AG20443 (cell line): ENCODE data around the gene MLPH.
A peak's percentile ranks its signal among the peaks of the same experiment; 100 is the strongest.
"Not testable (repeated sequence)": the region's sequence is repeated elsewhere in the genome, so short reads cannot be mapped to it uniquely, and the experiment has no call there.

Source experiments
- DNase-seq: peaks from one replicate; pipeline ENCODE4 v3.0.0; 2012; ENCODE audit warnings: low spot score, mixed read lengths

Gene MLPH

GRCh38 chr2:237457388-237457941 lies 29.6 kb upstream of the MLPH start:
- DNase-seq: no peak

GRCh38 chr2:237458519-237458918 lies 28.5 kb upstream of the MLPH start:
- no peak for DNase-seq

- no peak for DNase-seq
Measured at GRCh38 chr2:237459226-237459625, 27.8 kb upstream of the MLPH start.

DNA sequence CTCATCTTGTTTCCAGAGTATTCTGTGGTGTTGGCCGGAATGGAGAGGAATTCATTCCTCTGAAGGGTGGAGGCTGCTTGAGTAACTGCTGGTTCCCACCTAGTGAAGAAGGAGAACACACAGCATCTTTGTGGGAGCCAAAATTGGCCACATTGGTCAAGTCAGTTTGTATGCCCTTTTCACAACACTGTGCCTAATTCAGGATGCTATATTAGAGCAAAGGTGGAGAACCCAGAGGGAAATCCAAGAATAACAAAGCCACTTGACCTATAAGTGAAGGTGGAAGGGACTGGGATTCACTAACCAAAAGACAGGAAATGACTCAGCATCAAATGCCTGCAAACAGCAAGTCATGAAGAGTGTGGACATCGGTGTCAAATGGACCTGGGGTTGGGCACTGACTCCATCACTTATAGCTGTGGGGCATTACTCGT lies 27.3 kb upstream of the MLPH start:
- peak; percentile 79 for DNase-seq

DNA sequence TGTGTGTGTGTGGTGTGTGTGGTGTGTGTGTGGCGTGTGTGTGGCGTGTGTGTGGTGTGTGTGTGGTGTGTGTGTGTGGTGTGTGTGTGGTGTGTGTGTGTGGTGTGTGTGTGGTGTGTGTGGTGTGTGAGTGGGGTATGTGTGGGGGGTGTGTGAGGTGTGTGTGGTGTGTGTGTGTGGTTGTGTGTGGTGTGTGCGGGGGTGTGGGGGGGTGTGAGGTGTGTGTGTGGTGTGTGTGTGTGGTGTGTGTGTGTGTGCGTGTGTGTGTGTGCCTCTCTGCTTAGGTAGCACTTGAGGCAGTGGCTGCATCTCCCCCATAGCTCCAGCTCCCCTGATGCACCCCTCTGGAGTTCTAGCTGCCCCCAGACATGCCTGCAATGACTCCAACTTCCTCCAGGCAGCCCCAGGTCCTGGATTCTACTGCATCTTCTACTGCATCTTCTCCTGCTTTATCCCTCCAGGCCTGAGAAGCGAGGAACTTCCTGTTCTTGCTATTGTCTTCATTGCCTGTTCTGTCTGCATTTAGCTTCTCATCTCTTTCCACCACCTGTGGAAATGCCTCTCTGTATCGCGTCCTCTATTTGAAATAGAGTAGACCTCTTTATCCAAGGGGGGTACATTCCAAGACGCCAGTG lies 22.2 kb upstream of the MLPH start:
- no peak for DNase-seq

- peak; percentile 82 for DNase-seq
Measured at GRCh38 chr2:237465515-237466148, 21.4 kb upstream of the MLPH start.

- no peak for DNase-seq
Measured at GRCh38 chr2:237466211-237466610, 20.8 kb upstream of the MLPH start.

DNA sequence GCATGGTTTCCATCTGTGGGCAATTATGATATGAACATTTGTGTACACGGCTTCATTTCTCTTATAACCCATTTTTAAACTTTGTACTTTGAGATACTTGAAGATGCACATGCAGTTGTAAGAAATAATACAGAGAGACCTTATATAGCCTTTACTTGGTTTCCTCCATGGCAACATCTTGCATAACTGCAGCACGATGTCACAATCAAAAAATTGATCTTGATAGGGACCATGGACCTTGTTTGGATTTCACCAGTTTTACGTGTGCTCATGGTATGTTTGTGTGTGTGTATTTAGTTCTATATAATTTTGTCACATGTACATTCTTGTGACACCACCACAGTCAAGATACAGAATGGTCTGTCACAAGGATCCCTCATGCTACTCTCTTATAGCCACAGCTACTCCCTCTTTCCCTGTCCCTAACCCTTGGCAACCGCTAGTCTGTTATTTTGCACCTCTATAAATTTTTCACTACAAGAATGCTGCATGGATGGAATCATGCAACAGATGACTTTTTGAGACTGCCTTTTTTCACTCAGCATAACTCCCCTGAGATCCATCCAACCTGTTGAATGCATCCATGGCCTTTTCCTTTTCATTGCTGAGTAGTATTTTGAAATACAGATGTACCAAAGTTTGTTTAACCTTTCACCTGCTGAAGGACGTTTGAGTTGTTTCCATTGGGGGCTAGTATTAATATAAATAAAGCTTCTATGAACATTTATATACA lies 19.4 kb upstream of the MLPH start:
- no peak for DNase-seq

DNA sequence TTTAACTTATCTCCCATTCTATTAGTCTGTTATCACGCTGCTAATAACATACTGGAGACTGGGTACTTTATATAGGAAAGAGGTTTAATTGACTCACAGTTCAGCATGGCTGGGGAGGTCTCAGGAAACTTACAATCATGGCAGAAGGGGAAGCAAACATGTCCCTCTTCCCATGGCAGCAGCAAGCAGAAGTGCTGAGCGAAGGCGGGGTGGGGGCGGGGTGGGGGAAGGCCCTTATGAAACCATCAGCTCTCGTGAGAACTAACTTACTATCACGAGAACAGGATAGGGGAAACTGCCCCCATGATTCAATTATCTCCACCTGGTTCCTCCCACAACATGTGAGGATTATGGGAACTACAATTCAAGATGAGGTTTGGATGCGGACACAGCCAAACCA lies 17.6 kb upstream of the MLPH start:
- not testable (repeated sequence) for DNase-seq

GRCh38 chr2:237469849-237470248 lies 17.2 kb upstream of the MLPH start:
- no peak for DNase-seq

DNA sequence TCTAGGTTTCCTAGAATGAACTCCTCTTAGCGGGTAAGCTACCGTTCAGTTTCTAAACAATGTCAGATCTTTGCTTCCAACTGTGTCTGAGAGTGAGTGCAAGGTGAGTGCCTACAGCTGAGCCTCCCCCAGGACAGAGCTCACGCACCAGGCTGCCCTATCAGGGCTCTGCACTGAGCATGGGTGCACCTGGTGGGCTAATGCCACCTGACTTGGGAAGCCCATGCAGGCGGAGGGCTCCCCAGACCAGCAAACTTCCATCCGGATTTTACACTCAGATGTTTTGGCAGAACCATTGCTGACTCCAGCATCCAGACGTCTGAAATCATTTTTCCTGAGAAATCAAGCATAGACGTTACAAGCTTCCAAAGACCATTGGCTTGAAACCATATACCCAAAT lies 16.1 kb upstream of the MLPH start:
- no peak for DNase-seq

DNA sequence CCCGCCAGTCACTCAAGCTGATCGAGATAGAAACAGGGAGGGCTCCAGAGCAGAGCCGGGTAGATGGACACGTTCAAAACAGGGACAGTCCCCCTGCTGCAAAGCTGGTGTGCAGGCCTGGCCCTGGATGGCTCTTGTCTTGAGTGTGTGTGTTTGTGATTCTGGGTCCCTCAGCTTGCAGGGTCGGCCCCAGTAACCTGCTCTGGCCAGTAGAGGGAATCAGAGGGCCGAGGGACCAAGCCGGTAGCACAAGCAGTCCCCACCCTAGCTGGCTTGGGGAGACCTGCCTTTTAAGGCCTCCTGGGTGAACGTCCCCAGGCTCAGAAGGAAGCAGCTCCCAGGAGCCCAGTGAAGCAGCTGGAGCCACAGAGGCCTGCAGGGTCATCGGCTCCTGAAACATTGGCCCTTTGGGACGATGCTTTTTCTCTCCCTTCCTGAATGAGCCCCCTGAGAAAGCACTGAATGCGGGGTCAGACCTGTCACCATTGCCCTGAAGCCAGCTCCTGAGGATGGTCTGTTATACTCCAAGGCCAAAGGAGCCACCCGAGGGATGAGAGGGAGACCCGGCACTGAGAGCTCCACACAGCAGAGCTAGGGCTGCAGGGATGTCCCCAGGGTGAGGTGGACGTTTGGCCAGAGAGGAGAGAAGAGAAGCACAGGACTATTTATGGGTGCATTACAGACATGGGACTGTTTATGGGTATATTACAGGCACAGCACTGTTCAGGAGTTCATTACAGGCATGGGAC lies 15.4 kb upstream of the MLPH start:
- DNase-seq: peak; percentile 81

- DNase-seq: no peak
Measured at GRCh38 chr2:237472187-237472712, 14.8 kb upstream of the MLPH start.

GRCh38 chr2:237472909-237473877 lies 13.9 kb upstream of the MLPH start:
- DNase-seq: no peak

DNA sequence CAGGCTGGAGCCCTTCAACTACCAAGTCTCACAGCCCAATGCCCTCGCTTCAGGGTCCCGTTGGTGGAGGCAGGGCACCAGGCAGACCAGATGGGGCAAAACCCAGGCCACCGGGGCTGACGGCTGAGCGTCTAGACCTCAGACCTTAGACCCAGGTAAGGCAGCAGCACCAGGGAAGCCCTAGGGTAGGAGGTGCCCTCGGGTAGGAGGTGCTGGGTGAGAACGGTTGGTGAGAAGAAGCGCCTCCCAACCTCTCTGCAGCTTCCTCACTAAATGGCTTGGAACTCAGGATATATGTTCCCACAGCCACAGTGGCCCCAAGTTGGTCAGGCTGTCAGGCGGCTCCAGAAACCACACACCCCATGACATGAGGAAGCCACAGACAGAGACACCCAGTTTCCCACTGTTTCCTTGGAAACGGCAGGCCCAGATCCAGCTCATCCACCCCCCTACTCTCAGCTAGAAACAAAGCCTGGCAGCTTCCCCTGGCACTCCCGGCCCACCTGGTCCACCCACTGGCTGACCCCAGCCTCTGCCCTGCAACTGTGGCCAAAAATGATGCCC lies 13.1 kb upstream of the MLPH start:
- DNase-seq: peak; percentile 39

DNA sequence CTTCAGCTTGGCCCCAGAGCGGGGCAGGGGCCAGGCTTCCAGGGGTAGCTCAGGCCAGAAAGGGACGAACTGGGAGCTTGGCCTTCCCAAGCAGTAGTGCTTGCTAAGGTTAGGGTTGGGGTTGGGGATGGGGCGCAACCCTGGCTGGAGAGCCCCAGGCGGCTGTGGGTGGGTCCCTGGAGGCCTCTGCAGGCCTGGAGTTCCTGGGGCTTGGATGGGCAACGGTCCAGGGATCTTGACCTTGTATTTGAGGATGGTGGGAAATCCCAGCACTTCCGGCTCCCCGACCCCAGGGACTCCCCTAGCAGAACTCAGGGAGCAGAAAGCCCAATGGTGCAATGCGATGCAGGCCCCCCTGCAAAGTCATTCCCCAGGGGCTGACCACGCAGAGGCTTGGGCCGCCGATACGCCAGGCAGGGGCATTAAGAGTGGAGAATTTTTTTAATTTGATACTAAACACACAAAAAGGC lies 12.6 kb upstream of the MLPH start:
- no peak for DNase-seq

DNA sequence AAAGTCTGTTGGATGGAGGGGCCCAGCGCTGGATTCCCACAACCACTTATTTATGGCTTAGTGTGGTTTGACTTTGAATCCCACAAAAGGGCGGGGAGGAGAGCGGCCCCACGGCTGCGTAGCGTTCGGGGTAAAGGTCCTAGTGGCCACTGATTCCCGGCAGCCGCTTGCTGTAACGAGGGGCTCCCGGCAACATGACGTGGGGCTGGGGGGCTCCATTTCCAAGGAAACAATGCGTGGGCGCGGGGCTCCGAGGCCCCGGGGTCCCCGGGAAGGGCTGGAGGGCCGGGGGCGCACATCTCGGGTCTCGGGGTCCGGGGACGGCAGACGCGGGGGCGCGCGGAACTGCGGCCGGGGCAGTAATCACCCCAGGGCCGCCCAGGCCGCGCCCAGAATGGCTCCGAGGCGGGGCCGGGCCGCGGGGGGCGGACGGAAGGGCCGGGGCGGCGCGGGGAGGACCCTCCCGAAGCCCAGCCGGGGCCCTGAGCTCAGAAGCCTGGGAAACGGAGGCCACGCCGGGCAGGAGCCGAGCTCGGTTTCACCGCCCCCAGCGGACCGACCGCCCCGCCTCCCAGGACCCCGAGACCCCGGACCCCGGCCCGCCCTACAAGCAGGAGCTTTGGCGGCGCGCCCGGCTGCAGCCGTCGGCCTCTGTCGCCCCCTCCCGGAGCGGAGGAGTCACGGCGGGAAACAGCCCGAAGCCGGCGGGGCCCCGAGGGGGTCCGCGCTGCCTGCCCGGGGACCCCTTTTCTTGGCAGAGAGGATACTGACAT lies 11.9 kb upstream of the MLPH start:
- DNase-seq: peak; percentile 94

DNA sequence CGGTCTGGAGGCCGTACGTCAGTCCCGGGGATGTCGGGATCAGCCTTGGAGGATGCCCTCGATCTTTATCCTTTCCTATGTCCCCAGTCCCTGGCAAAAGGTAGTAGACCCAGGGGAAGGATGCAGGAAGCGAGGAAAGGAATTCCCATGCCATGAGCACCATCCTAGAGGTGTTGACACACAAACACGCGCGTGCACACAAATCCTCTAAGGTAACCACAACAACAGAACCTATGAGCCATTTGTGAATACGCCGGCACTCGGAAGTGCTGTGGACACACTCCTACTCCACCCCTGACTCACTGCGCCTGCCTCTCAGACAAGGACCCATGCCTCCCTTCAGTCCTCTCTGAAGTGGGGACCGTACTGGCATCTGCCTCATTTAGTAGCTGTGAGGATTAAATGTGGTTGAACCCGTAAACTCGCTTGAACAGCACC lies 11.3 kb upstream of the MLPH start:
- peak; percentile 76 for DNase-seq

DNA sequence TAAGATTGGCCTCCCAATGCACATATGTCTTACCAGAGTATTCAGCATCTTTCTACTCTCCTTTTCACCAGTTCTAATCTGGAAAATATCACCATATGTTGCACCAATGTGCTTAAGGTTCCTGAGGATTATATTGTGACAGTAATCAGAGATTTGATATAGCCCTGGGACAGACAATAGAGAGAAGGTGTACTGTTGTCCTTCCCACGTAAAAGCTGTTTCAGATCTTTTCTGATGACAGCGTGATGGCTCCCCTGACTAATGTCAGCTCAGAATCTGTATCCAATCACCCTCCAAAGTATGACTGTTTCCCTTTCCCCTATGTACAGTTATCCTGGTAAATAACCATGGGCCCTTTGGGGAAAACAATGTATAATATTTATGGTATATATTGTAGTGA lies 9.0 kb upstream of the MLPH start:
- no peak for DNase-seq

DNA sequence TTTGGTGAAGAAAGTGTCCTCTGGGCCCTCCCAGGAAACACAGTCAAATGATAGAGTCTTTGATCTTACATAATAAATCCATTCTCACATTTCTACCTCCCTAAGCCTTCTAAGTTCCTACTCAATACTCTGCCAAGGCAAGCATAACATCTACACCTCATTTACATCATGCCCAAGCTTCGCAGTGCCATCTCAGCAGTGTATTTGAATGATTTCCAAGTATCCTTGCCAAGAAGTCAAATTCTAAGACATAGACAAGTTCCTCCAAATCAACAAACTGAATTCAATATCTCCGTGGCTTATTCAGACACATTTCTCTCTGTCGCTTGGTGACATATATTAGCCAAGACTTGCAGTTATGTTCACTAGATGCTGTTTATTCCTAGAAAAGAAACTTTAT lies 8.1 kb upstream of the MLPH start:
- no peak for DNase-seq
